NOMO-1 treated with dmso at 0.1 percent for 144 hours (cell line): Measurements from ENCODE around the gene ABHD3.
"Not testable (repeated sequence)": the region's sequence is repeated elsewhere in the genome, so short reads cannot be mapped to it uniquely, and the experiment has no call there.

Experiments used
- DNase-seq: peaks from one replicate; lab custom pipeline; 2025; ENCODE audit not compliant: unreplicated experiment; lab: John Stamatoyannopoulos, UW

The ABHD3 gene

GRCh38 chr18:21704603-21705364, at the start of gene ABHD3:
Gene ABHD3, minus strand, starts transcription at chr18:21704774. Its CDS starts 109 bp downstream, at chr18:21704665.
- peak; percentile 91 for DNase-seq

GRCh38 chr18:21747764-21748693, 43.5 kb upstream of the ABHD3 start:
- no peak for DNase-seq

GRCh38 chr18:21747268-21747667, 42.7 kb upstream of the ABHD3 start:
- DNase-seq = no peak

- DNase-seq = no peak
Measured at GRCh38 chr18:21745231-21745630, 40.7 kb upstream of the ABHD3 start.

- DNase-seq = no peak
Measured at GRCh38 chr18:21743166-21743832, 38.7 kb upstream of the ABHD3 start.

GRCh38 chr18:21742315-21742687, 37.7 kb upstream of the ABHD3 start:
- no peak for DNase-seq

GRCh38 chr18:21741562-21742314, 37.2 kb upstream of the ABHD3 start:
- no peak for DNase-seq

GRCh38 chr18:21741312-21741561, 36.7 kb upstream of the ABHD3 start:
- no peak for DNase-seq

- DNase-seq = peak; percentile 90
Measured at GRCh38 chr18:21740538-21741311, 36.2 kb upstream of the ABHD3 start, which contains the start of gene MIB1. Gene MIB1, plus strand, starts transcription at chr18:21740792. Its CDS starts 792 bp downstream, at chr18:21741584.

- peak; percentile 2 for DNase-seq
Measured at GRCh38 chr18:21739604-21740537, 35.3 kb upstream of the ABHD3 start.

GRCh38 chr18:21736926-21737325, 32.4 kb upstream of the ABHD3 start:
- not testable (repeated sequence) for DNase-seq

- DNase-seq = no peak
Measured at GRCh38 chr18:21735452-21736015, 31.0 kb upstream of the ABHD3 start.

GRCh38 chr18:21733011-21733410, 28.4 kb upstream of the ABHD3 start:
- DNase-seq = no peak

GRCh38 chr18:21727702-21728101, 23.1 kb upstream of the ABHD3 start:
- no peak for DNase-seq

- no peak for DNase-seq
Measured at GRCh38 chr18:21725201-21725600, 20.6 kb upstream of the ABHD3 start.

- no peak for DNase-seq
Measured at GRCh38 chr18:21722687-21723086, 18.1 kb upstream of the ABHD3 start.

GRCh38 chr18:21714474-21714873, 9.9 kb upstream of the ABHD3 start:
- DNase-seq = no peak

- DNase-seq = not testable (repeated sequence)
Measured at GRCh38 chr18:21707130-21707529, 2.6 kb upstream of the ABHD3 start.

- no peak for DNase-seq
Measured at GRCh38 chr18:21706386-21706865, 1.9 kb upstream of the ABHD3 start.
